ENCODE results near the gene RHOBTB1.
A peak's percentile ranks its signal among the peaks of the same experiment; 100 is the strongest.

The RHOBTB1 gene

DNA sequence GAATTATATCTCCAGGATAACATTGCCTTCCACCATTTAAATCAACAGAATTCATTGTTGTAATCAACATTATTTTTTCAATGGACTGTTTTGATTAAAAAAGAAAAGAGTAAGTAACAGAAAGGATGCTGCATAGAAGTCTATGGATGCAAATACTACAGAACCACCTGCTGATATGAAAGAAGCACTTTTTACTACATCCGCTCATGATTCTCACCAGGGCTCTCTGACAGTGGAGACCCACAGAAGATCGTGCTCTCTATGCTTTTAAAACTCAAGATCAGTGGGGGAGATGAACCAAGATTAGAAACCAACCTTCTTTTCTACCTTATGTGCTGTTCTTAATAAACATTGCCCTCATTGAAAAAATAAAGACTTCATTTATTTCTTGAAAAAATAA lies 24.4 kb downstream of the RHOBTB1 start:
- Histone ChIP-seq H2BK120ac (ENCODE audit: insufficient read depth, low read length, poor library complexity) (no peak overlapping the region), H3K79me1 (ENCODE audit: low read length) (no peaks in the 10 kb centered on the region), H3K9me3 (ENCODE audit: insufficient read depth, low read depth, low read length) (peaks cover 2% of the 10 kb centered on the region), H3K18ac (ENCODE audit: low read length) (no peak overlapping the region), H3K4ac (ENCODE audit: low read depth, low read length) (no peak overlapping the region), H3K4me2 (ENCODE audit: low read length) (no peak overlapping the region), H3K36me3 (ENCODE audit: control insufficient read depth in 1 of 2, insufficient read depth in 2 of 2, low read length in 2 of 2) (peaks cover 0 to 2% of the 10 kb centered on the region in 2 experiments), H3K23ac (ENCODE audit: low read length) (no peak overlapping the region), H3K14ac (ENCODE audit: low read length) (no peak overlapping the region), H3K4me1 (ENCODE audit: control insufficient read depth in 1 of 2, insufficient read depth in 2 of 2, low read length in 2 of 2) (no peaks in the 10 kb centered on the region), H3K9ac (ENCODE audit: low read length) (no peak overlapping the region), H4K8ac (ENCODE audit: low read depth, low read length) (no peak overlapping the region), H3K27me3 (ENCODE audit: insufficient read depth, low read length) (no peaks in the 10 kb centered on the region), H3K27ac (ENCODE audit: low read depth, low read length) (no peak overlapping the region), H2AK5ac (ENCODE audit: low read length) (no peak overlapping the region), H4K12ac (ENCODE audit: low read depth, low read length) (no peak overlapping the region), H2BK12ac (ENCODE audit: low read length) (no peak overlapping the region), H2AFZ (ENCODE audit: insufficient read depth, low read length, poor library complexity) (no peak overlapping the region), H3K79me2 (ENCODE audit: control insufficient read depth, insufficient read depth, low read length, poor library complexity) (no peaks in the 10 kb centered on the region), H3K4me3 (ENCODE audit: low read depth, low read length) (no peak overlapping the region), H4K91ac (ENCODE audit: low read depth, low read length) (no peak overlapping the region), H2BK5ac (ENCODE audit: low read depth, low read length, poor library complexity) (no peak overlapping the region)
- DNase-seq = no peak
- no CpG with 5 or more reads among the region's 2 CpGs for WGBS (ENCODE audit: extremely low coverage, insufficient coverage, insufficient read length)

- H2BK5ac ChIP-seq (ENCODE audit: low read depth, low read length, poor library complexity) = no peak overlapping the region
- no peak overlapping the region for H3K4me2 ChIP-seq (ENCODE audit: low read length)
- H3K27me3 ChIP-seq (ENCODE audit: insufficient read depth, low read length) = no peaks in the 10 kb centered on the region
- H4K91ac ChIP-seq (ENCODE audit: low read depth, low read length) = no peak overlapping the region
- H3K9me3 ChIP-seq (ENCODE audit: insufficient read depth, low read depth, low read length) = peaks cover 2% of the 10 kb centered on the region
- H2BK12ac ChIP-seq (ENCODE audit: low read length) = no peak overlapping the region
- H4K12ac ChIP-seq (ENCODE audit: low read depth, low read length) = no peak overlapping the region
- H3K23ac ChIP-seq (ENCODE audit: low read length) = no peak overlapping the region
- H3K79me1 ChIP-seq (ENCODE audit: low read length) = no peaks in the 10 kb centered on the region
- no peak overlapping the region for H3K4me3 ChIP-seq (ENCODE audit: low read depth, low read length)
- no peak overlapping the region for H3K4ac ChIP-seq (ENCODE audit: low read depth, low read length)
- H3K4me1 ChIP-seq (ENCODE audit: control insufficient read depth in 1 of 2, insufficient read depth in 2 of 2, low read length in 2 of 2) = no peaks in the 10 kb centered on the region
- H2AFZ ChIP-seq (ENCODE audit: insufficient read depth, low read length, poor library complexity) = no peak overlapping the region
- peaks cover 0 to 2% of the 10 kb centered on the region in 2 experiments for H3K36me3 ChIP-seq (ENCODE audit: control insufficient read depth in 1 of 2, insufficient read depth in 2 of 2, low read length in 2 of 2)
- no peak overlapping the region for H3K18ac ChIP-seq (ENCODE audit: low read length)
- H2BK120ac ChIP-seq (ENCODE audit: insufficient read depth, low read length, poor library complexity) = no peak overlapping the region
- H2AK5ac ChIP-seq (ENCODE audit: low read length) = no peak overlapping the region
- H4K8ac ChIP-seq (ENCODE audit: low read depth, low read length) = no peak overlapping the region
- no peak overlapping the region for H3K9ac ChIP-seq (ENCODE audit: low read length)
- peak; percentile 61 to 71 for DNase-seq
- WGBS (ENCODE audit: extremely low coverage, insufficient coverage, insufficient read length) = no CpG with 5 or more reads among the region's 4 CpGs
- H3K27ac ChIP-seq (ENCODE audit: low read depth, low read length) = no peak overlapping the region
- no peaks in the 10 kb centered on the region for H3K79me2 ChIP-seq (ENCODE audit: control insufficient read depth, insufficient read depth, low read length, poor library complexity)
- no peak overlapping the region for H3K14ac ChIP-seq (ENCODE audit: low read length)
Measured at GRCh38 chr10:60917331-60918280, 26.4 kb downstream of the RHOBTB1 start.

- no peaks in the 10 kb centered on the region for H3K4me1 ChIP-seq (ENCODE audit: control insufficient read depth in 1 of 2, insufficient read depth in 2 of 2, low read length in 2 of 2)
- peaks cover 2 to 4% of the 10 kb centered on the region in 2 experiments for H3K36me3 ChIP-seq (ENCODE audit: control insufficient read depth in 1 of 2, insufficient read depth in 2 of 2, low read length in 2 of 2)
- no peak overlapping the region for H3K4me2 ChIP-seq (ENCODE audit: low read length)
- DNase-seq = peak; percentile 52
- H3K27ac ChIP-seq (ENCODE audit: low read depth, low read length) = no peak overlapping the region
- H2BK5ac ChIP-seq (ENCODE audit: low read depth, low read length, poor library complexity) = no peak overlapping the region
- no peak overlapping the region for H3K14ac ChIP-seq (ENCODE audit: low read length)
- H2AFZ ChIP-seq (ENCODE audit: insufficient read depth, low read length, poor library complexity) = no peak overlapping the region
- no peaks in the 10 kb centered on the region for H3K79me2 ChIP-seq (ENCODE audit: control insufficient read depth, insufficient read depth, low read length, poor library complexity)
- no peak overlapping the region for H4K91ac ChIP-seq (ENCODE audit: low read depth, low read length)
- H3K79me1 ChIP-seq (ENCODE audit: low read length) = no peaks in the 10 kb centered on the region
- H3K27me3 ChIP-seq (ENCODE audit: insufficient read depth, low read length) = no peaks in the 10 kb centered on the region
- H4K8ac ChIP-seq (ENCODE audit: low read depth, low read length) = no peak overlapping the region
- no peak overlapping the region for H2AK5ac ChIP-seq (ENCODE audit: low read length)
- no peak overlapping the region for H2BK120ac ChIP-seq (ENCODE audit: insufficient read depth, low read length, poor library complexity)
- no peak overlapping the region for H3K4ac ChIP-seq (ENCODE audit: low read depth, low read length)
- no peak overlapping the region for H4K12ac ChIP-seq (ENCODE audit: low read depth, low read length)
- no peak overlapping the region for H3K18ac ChIP-seq (ENCODE audit: low read length)
- peaks cover 2% of the 10 kb centered on the region for H3K9me3 ChIP-seq (ENCODE audit: insufficient read depth, low read depth, low read length)
- H2BK12ac ChIP-seq (ENCODE audit: low read length) = no peak overlapping the region
- WGBS (ENCODE audit: extremely low coverage, insufficient coverage, insufficient read length) = no CpG with 5 or more reads among the region's 4 CpGs
- H3K23ac ChIP-seq (ENCODE audit: low read length) = no peak overlapping the region
- no peak overlapping the region for H3K9ac ChIP-seq (ENCODE audit: low read length)
- no peak overlapping the region for H3K4me3 ChIP-seq (ENCODE audit: low read depth, low read length)
Measured at GRCh38 chr10:60916025-60916424, 28.0 kb downstream of the RHOBTB1 start.

DNA sequence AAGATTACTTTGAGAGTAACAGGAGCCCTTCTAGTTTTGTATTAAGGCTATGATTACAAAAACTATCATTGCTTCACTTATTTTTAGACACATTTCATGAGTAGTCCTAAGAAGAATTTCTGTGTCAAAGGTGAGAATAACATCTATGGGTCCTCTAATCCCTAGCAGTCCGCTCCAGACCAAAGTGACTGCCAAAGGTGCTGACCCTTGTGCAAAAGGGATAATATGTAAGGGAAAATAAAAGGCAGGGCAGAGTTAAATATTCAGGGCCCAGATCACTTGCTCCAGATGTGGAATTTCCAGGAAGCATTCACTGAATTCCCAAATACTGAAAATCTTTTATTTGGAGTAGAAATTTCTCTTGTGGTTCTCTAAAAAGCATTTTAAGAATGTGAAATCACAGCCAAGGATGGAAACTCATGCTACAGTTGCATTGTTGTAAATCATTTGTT lies 29.3 kb downstream of the RHOBTB1 start:
- DNase-seq = peak; percentile 20 to 62
- Histone ChIP-seq H4K12ac (ENCODE audit: low read depth, low read length) (no peak overlapping the region), H2BK12ac (ENCODE audit: low read length) (no peak overlapping the region), H4K8ac (ENCODE audit: low read depth, low read length) (no peak overlapping the region), H3K27me3 (ENCODE audit: insufficient read depth, low read length) (no peaks in the 10 kb centered on the region), H3K79me2 (ENCODE audit: control insufficient read depth, insufficient read depth, low read length, poor library complexity) (no peaks in the 10 kb centered on the region), H3K36me3 (ENCODE audit: control insufficient read depth in 1 of 2, insufficient read depth in 2 of 2, low read length in 2 of 2) (peaks cover 2 to 8% of the 10 kb centered on the region in 2 experiments), H3K79me1 (ENCODE audit: low read length) (no peaks in the 10 kb centered on the region), H2AK5ac (ENCODE audit: low read length) (no peak overlapping the region), H3K14ac (ENCODE audit: low read length) (no peak overlapping the region), H3K4me2 (ENCODE audit: low read length) (no peak overlapping the region), H3K4me3 (ENCODE audit: low read depth, low read length) (no peak overlapping the region), H3K23ac (ENCODE audit: low read length) (no peak overlapping the region), H3K27ac (ENCODE audit: low read depth, low read length) (no peak overlapping the region), H3K9me3 (ENCODE audit: insufficient read depth, low read depth, low read length) (peaks cover 2% of the 10 kb centered on the region), H3K18ac (ENCODE audit: low read length) (no peak overlapping the region), H2AFZ (ENCODE audit: insufficient read depth, low read length, poor library complexity) (no peak overlapping the region), H2BK5ac (ENCODE audit: low read depth, low read length, poor library complexity) (no peak overlapping the region), H4K91ac (ENCODE audit: low read depth, low read length) (no peak overlapping the region), H2BK120ac (ENCODE audit: insufficient read depth, low read length, poor library complexity) (no peak overlapping the region), H3K4me1 (ENCODE audit: control insufficient read depth in 1 of 2, insufficient read depth in 2 of 2, low read length in 2 of 2) (no peaks in the 10 kb centered on the region), H3K4ac (ENCODE audit: low read depth, low read length) (no peak overlapping the region), H3K9ac (ENCODE audit: low read length) (no peak overlapping the region)
- no CpG with 5 or more reads among the region's 1 CpG for WGBS (ENCODE audit: extremely low coverage, insufficient coverage, insufficient read length)
